Effector memory CD4-positive, alpha-beta T cell (primary cell): ENCODE data around the gene ACP2.

Source experiments
- DNase-seq, 3 donors: peaks; one replicate each; pipeline ENCODE4 v3.0.0-alpha.2; 2020
- H3K27ac ChIP-seq: 2 replicates; pipeline ENCODE4 v1.7.0; 2013; ENCODE audit warnings: mild to moderate bottlenecking, low read length, moderate library complexity; ENCODE audit not compliant: insufficient read depth, poor library complexity, severe bottlenecking
- H3K27me3 ChIP-seq: replicated peaks from 2 replicates; pipeline ENCODE4 v1.7.0; 2013; ENCODE audit warnings: mild to moderate bottlenecking, low read length; ENCODE audit not compliant: insufficient read depth, control insufficient read depth, poor library complexity, severe bottlenecking
- H3K36me3 ChIP-seq: 2 replicates; pipeline ENCODE4 v1.7.0; 2013; ENCODE audit warnings: mild to moderate bottlenecking, low read length, moderate library complexity; ENCODE audit not compliant: control insufficient read depth, insufficient read depth
- H3K4me1 ChIP-seq: 2 replicates; pipeline ENCODE4 v1.7.0; 2013; ENCODE audit warnings: low read length, mild to moderate bottlenecking; ENCODE audit not compliant: control insufficient read depth, insufficient read depth, poor library complexity, severe bottlenecking
- H3K4me3 ChIP-seq: 2 replicates; pipeline ENCODE4 v1.7.0; 2013; ENCODE audit warnings: low read length, low read depth, mild to moderate bottlenecking; ENCODE audit not compliant: insufficient read depth, poor library complexity, severe bottlenecking
- H3K9me3 ChIP-seq: 2 replicates; pipeline ENCODE4 v1.7.0; 2013; ENCODE audit warnings: mild to moderate bottlenecking, low read length, moderate library complexity; ENCODE audit not compliant: control insufficient read depth
- total RNA-seq, 3 donors: gene quantifications; one replicate each; lab custom pipeline; 2026; lab: John Stamatoyannopoulos, UW

Gene ACP2
- 14.0 to 18.6 (median 17.1) reads per million in 3 donors for total RNA-seq

- Histone ChIP-seq H3K36me3 (peaks cover 19% of the 10 kb centered on the region), H3K9me3 (no peaks in the 10 kb centered on the region), H3K4me1 (peaks cover 11% of the 10 kb centered on the region), H3K27ac (peak within 1 kb of the TSS; percentile 91), H3K4me3 (peak within 1 kb of the TSS; percentile 99), H3K27me3 (no peaks in the 10 kb centered on the region)
- peak; percentile 67 to 76 (median 74) for DNase-seq
These were observed at the start of gene ACP2 for GRCh38 chr11:47248664-47249377. ACP2 (minus strand) TSS chr11:47248814; CDS start chr11:47248789, 25 bp downstream.

- Histone ChIP-seq H3K4me3 (no peak overlapping the region), H3K27ac (no peak overlapping the region), H3K4me1 (no peaks in the 10 kb centered on the region), H3K9me3 (no peaks in the 10 kb centered on the region), H3K36me3 (peaks cover 72% of the 10 kb centered on the region), H3K27me3 (no peaks in the 10 kb centered on the region)
- no peak for DNase-seq
These were observed 47.4 kb upstream of the ACP2 start for GRCh38 chr11:47296045-47296444.

GRCh38 chr11:47295385-47295784 lies 46.8 kb upstream of the ACP2 start:
- Histone ChIP-seq H3K27ac (no peak overlapping the region), H3K36me3 (peaks cover 74% of the 10 kb centered on the region)

GRCh38 chr11:47289856-47290255 lies 41.2 kb upstream of the ACP2 start:
- DNase-seq, result no peak
- Histone ChIP-seq H3K36me3 (peaks cover 83% of the 10 kb centered on the region), H3K27me3 (no peaks in the 10 kb centered on the region), H3K9me3 (no peaks in the 10 kb centered on the region), H3K4me3 (no peak overlapping the region), H3K4me1 (no peaks in the 10 kb centered on the region), H3K27ac (no peak overlapping the region)

More at GRCh38 chr11:47295385-47295784, 46.8 kb upstream of the ACP2 start:
- Histone ChIP-seq H3K4me1 (no peaks in the 10 kb centered on the region), H3K27me3 (no peaks in the 10 kb centered on the region), H3K4me3 (no peak overlapping the region), H3K9me3 (no peaks in the 10 kb centered on the region)
- DNase-seq, result no peak

- H3K27ac ChIP-seq, result no peak overlapping the region
- no peak for DNase-seq
- no peaks in the 10 kb centered on the region for H3K4me1 ChIP-seq
- H3K4me3 ChIP-seq, result no peak overlapping the region
- H3K36me3 ChIP-seq, result peaks cover 83% of the 10 kb centered on the region
- no peaks in the 10 kb centered on the region for H3K9me3 ChIP-seq
- H3K27me3 ChIP-seq, result no peaks in the 10 kb centered on the region
These were observed 39.5 kb upstream of the ACP2 start for GRCh38 chr11:47288066-47288465.

GRCh38 chr11:47285969-47286770 lies 37.6 kb upstream of the ACP2 start:
- Histone ChIP-seq H3K27me3 (no peaks in the 10 kb centered on the region), H3K4me1 (no peaks in the 10 kb centered on the region), H3K9me3 (no peaks in the 10 kb centered on the region), H3K4me3 (no peak overlapping the region), H3K36me3 (peaks cover 84% of the 10 kb centered on the region), H3K27ac (no peak overlapping the region)
- no peak for DNase-seq

GRCh38 chr11:47284151-47284550 lies 35.5 kb upstream of the ACP2 start:
- Histone ChIP-seq H3K9me3 (no peaks in the 10 kb centered on the region), H3K4me1 (no peaks in the 10 kb centered on the region), H3K36me3 (peaks cover 81% of the 10 kb centered on the region), H3K27me3 (no peaks in the 10 kb centered on the region), H3K4me3 (no peak overlapping the region), H3K27ac (no peak overlapping the region)
- no peak for DNase-seq

GRCh38 chr11:47282462-47282861 lies 33.8 kb upstream of the ACP2 start:
- Histone ChIP-seq H3K27me3 (no peaks in the 10 kb centered on the region), H3K4me3 (no peak overlapping the region), H3K36me3 (peaks cover 84% of the 10 kb centered on the region), H3K4me1 (no peaks in the 10 kb centered on the region), H3K9me3 (no peaks in the 10 kb centered on the region), H3K27ac (no peak overlapping the region)
- DNase-seq, result no peak

- Histone ChIP-seq H3K27ac (no peak overlapping the region), H3K4me3 (no peak overlapping the region), H3K9me3 (no peaks in the 10 kb centered on the region), H3K27me3 (no peaks in the 10 kb centered on the region), H3K4me1 (no peaks in the 10 kb centered on the region), H3K36me3 (peaks cover 89% of the 10 kb centered on the region)
- DNase-seq, result no peak
These were observed 32.2 kb upstream of the ACP2 start for GRCh38 chr11:47280860-47281259.

GRCh38 chr11:47280099-47280498 lies 31.5 kb upstream of the ACP2 start:
- Histone ChIP-seq H3K4me1 (no peaks in the 10 kb centered on the region), H3K36me3 (peaks cover 89% of the 10 kb centered on the region), H3K9me3 (no peaks in the 10 kb centered on the region), H3K4me3 (no peak overlapping the region), H3K27me3 (no peaks in the 10 kb centered on the region), H3K27ac (no peak overlapping the region)
- no peak for DNase-seq
